Measurements from ENCODE around the gene TRIM8. TPM values are rescaled to one million over a fixed set of nuclear protein-coding genes. Genes with fewer than 3 reads are reported as not detected.

Gene TRIM8
- total and polyA plus RNA-seq, 8 donors = 40.0 to 253 (median 75.8) TPM

DNA sequence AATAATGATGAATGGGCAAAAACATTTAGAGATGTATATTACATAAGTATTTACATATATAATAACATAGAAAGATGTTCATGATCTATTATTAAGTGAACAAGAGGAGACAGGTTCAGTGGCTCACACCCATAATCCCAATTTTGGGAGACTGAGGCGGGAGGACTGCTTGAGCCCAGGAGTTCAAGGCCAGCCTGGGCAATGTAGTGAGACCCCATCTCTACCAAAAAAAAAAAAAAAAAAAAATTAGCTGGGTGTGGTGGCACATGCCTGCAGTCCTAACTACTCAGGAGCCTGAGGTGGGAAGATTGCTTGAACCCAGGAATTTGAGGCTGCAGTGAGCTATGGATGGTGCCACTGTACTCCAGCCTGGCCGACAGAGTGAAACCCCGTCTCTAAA is 57.5 kb downstream of the TRIM8 start:
- TF ChIP-seq POLR2A (IDR thresholded peaks at IDR 0.05) = no peak
- TF ChIP-seq EP300 (IDR thresholded peaks at IDR 0.05) = no peak
- TF ChIP-seq, protein P1, sequence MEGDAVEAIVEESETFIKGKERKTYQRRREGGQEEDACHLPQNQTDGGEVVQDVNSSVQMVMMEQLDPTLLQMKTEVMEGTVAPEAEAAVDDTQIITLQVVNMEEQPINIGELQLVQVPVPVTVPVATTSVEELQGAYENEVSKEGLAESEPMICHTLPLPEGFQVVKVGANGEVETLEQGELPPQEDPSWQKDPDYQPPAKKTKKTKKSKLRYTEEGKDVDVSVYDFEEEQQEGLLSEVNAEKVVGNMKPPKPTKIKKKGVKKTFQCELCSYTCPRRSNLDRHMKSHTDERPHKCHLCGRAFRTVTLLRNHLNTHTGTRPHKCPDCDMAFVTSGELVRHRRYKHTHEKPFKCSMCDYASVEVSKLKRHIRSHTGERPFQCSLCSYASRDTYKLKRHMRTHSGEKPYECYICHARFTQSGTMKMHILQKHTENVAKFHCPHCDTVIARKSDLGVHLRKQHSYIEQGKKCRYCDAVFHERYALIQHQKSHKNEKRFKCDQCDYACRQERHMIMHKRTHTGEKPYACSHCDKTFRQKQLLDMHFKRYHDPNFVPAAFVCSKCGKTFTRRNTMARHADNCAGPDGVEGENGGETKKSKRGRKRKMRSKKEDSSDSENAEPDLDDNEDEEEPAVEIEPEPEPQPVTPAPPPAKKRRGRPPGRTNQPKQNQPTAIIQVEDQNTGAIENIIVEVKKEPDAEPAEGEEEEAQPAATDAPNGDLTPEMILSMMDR (IDR thresholded peaks at IDR 0.05) = no peak
- TF ChIP-seq POLR2AphosphoS5 (IDR thresholded peaks at IDR 0.05) = no peak
- no peak for DNase-seq
- Histone ChIP-seq H3K4me1 (peaks cover 0 to 2% (median under 1%) of the 10 kb centered on the region in 4 donors), H3K27me3 (no peaks in the 10 kb centered on the region), H3K9me3 (no peaks in the 10 kb centered on the region), H3K36me3 (peaks cover 11 to 38% (median 35%) of the 10 kb centered on the region in 4 donors), H3K4me3 (no peak overlapping the region), H3K27ac (no peak overlapping the region)
- 95 to 100% (median 96%) methylated on average over 3 of the region's 3 CpGs for WGBS, 5 donors
- intact Hi-C loops (cut with DNase I; ENCODE audit: low total_unique reads) = no loop called here

DNA sequence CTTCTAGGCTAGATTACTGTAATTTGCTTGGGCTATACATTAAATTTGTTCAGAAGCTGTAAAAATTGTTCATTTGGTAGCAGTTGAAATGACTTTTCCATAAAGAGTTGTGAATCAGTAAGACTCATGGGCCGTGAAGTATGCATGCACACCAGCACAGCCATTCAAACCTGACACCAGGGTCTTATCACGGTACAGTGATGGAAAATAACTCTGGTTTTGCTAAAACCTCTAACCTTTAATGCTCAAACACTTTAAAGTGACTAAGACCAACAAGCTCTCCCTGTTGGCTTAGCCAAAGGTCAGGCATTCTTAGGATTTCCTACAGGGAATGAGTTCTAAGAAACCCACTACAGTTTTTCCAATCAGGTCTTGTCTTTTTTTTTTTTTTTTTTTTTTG is 58.5 kb downstream of the TRIM8 start:
- TF ChIP-seq, protein P1 (IDR thresholded peaks at IDR 0.05) = no peak
- TF ChIP-seq EP300 (IDR thresholded peaks at IDR 0.05) (no peak), POLR2A (IDR thresholded peaks at IDR 0.05) (no peak), POLR2AphosphoS5 (IDR thresholded peaks at IDR 0.05) (no peak)
- Histone ChIP-seq H3K27me3 (no peaks in the 10 kb centered on the region), H3K36me3 (peaks cover 6 to 29% (median 26%) of the 10 kb centered on the region in 4 donors), H3K4me1 (peaks cover 0 to 12% (median 5%) of the 10 kb centered on the region in 4 donors), H3K27ac (no peak overlapping the region), H3K9me3 (no peaks in the 10 kb centered on the region), H3K4me3 (no peak overlapping the region)
- intact Hi-C loops (cut with DNase I; ENCODE audit: low total_unique reads) = no loop called here
- WGBS, 5 donors = 60 to 82% (median 73%) methylated on average over 2 of the region's 2 CpGs
- no peak for DNase-seq

DNA sequence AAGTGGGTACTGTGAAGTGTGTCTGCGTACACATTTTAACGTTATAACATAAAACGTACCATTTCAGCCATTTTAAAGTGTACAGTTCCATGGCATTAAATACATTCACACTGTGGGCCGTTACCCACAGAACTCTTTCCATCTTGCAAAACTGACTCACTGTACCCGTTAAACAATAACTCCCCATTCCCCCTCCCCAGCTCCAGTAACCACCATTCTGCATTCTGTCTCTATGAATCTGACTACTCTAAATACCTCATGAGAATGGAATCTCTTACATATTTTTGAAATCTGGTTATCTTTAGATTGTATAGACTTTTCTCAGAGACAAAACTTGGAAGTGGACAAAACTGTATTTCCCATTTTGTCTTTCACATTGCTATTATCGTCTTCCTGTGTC is 60.6 kb downstream of the TRIM8 start:
- no peaks in the 10 kb centered on the region for H3K27me3 ChIP-seq
- H3K27ac ChIP-seq = no peak overlapping the region
- no peak overlapping the region for H3K4me3 ChIP-seq
- peaks cover 0 to 17% (median 7%) of the 10 kb centered on the region in 4 donors for H3K4me1 ChIP-seq
- WGBS, 5 donors = 79 to 93% (median 89%) methylated on average over 6 of the region's 6 CpGs
- intact Hi-C loops (cut with DNase I; ENCODE audit: low total_unique reads) = no loop called here
- TF ChIP-seq EP300 (IDR thresholded peaks at IDR 0.05) (no peak), POLR2A (IDR thresholded peaks at IDR 0.05) (no peak), POLR2AphosphoS5 (IDR thresholded peaks at IDR 0.05) (no peak)
- TF ChIP-seq, protein P1 (IDR thresholded peaks at IDR 0.05) = no peak
- peaks cover 0 to 13% (median 9%) of the 10 kb centered on the region in 4 donors for H3K36me3 ChIP-seq
- no peaks in the 10 kb centered on the region for H3K9me3 ChIP-seq
- no peak for DNase-seq

DNA sequence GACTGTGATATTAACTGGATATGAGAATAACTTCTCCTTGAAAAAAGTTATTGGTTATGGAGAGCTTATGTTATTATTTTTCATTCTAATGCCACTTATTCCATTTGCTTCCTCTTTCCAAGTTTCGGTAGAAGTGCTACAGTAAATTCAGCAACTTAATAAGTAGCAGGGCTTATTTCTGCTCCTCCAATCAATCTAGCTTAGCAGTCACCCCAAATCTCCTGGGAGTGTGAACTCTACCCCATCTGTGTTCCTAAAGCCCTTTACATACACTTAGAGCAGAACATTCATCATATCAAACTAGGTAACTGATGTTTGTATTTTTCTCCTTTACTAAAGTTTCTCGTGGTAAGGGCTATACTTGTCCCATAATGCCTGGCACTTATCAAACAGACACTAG is 61.3 kb downstream of the TRIM8 start:
- TF ChIP-seq POLR2AphosphoS5 (IDR thresholded peaks at IDR 0.05) (no peak), POLR2A (IDR thresholded peaks at IDR 0.05) (no peak), EP300 (IDR thresholded peaks at IDR 0.05) (no peak)
- TF ChIP-seq, protein P1 (IDR thresholded peaks at IDR 0.05) = no peak
- Histone ChIP-seq H3K9me3 (no peaks in the 10 kb centered on the region), H3K4me1 (peaks cover 0 to 23% (median 10%) of the 10 kb centered on the region in 4 donors), H3K27me3 (no peaks in the 10 kb centered on the region), H3K27ac (no peak overlapping the region), H3K36me3 (peaks cover 0 to 13% (median 9%) of the 10 kb centered on the region in 4 donors), H3K4me3 (no peak overlapping the region)
- intact Hi-C loops (cut with DNase I; ENCODE audit: low total_unique reads) = no loop called here
- DNase-seq = no peak
- 52 to 70% (median 63%) methylated on average over 2 of the region's 2 CpGs for WGBS, 5 donors

Other genes with a start within 250 kb of the TRIM8 start
- gene NFKB2, start 248.8 kb upstream of the TRIM8 start, total RNA-seq = 10 to 100 TPM in 4 of 5 donors, 1 to 10 TPM in 1; 9.7 to 84.0 (median 26.7) TPM
- 10 to 100 TPM; 19.2 to 25.6 (median 20.0) TPM for gene NFKB2, start 248.8 kb upstream of the TRIM8 start, polyA plus RNA-seq
- gene PSD, start 225.7 kb upstream of the TRIM8 start, total RNA-seq = 10 to 100 TPM; 24.5 to 74.7 (median 24.6) TPM
- gene PSD, start 225.7 kb upstream of the TRIM8 start, polyA plus RNA-seq = 10 to 100 TPM in 1 of 3 donors, 1 to 10 TPM in 2; 2.2 to 10.4 (median 2.3) TPM
- gene FBXL15, start 223.6 kb upstream of the TRIM8 start, total RNA-seq = 100 to 1,000 TPM in 1 of 5 donors, 10 to 100 TPM in 2, 1 to 10 TPM in 2; 3.5 to 315 (median 15.6) TPM
- 10 to 100 TPM; 19.2 to 21.4 (median 20.4) TPM for gene FBXL15, start 223.6 kb upstream of the TRIM8 start, polyA plus RNA-seq
- 100 to 1,000 TPM in 1 of 5 donors, 10 to 100 TPM in 4; 15.9 to 145 (median 31.8) TPM for gene CUEDC2, start 211.9 kb upstream of the TRIM8 start, total RNA-seq
- gene CUEDC2, start 211.9 kb upstream of the TRIM8 start, polyA plus RNA-seq = 10 to 100 TPM; 48.6 to 59.2 (median 49.2) TPM
- gene C10orf95, start 192.9 kb upstream of the TRIM8 start, total RNA-seq = 1 to 10 TPM in 1 of 5 donors, not detected in 4; 8.0 TPM
- gene C10orf95, start 192.9 kb upstream of the TRIM8 start, polyA plus RNA-seq = under 1 TPM; 0.46 to 0.62 (median 0.53) TPM
- 100 to 1,000 TPM in 1 of 5 donors, 10 to 100 TPM in 4; 46.9 to 277 (median 64.3) TPM for gene ACTR1A, start 141.8 kb upstream of the TRIM8 start, total RNA-seq
- gene ACTR1A, start 141.8 kb upstream of the TRIM8 start, polyA plus RNA-seq = 10 to 100 TPM; 41.5 to 60.7 (median 43.9) TPM
- gene SUFU, start 140.5 kb upstream of the TRIM8 start, total RNA-seq = 10 to 100 TPM in 2 of 5 donors, 1 to 10 TPM in 2, under 1 TPM in 1; 0.29 to 26.3 (median 5.4) TPM
- gene SUFU, start 140.5 kb upstream of the TRIM8 start, polyA plus RNA-seq = 1 to 10 TPM; 2.9 to 4.1 (median 3.2) TPM
- gene ARL3, start 69.9 kb downstream of the TRIM8 start, total RNA-seq = 1 to 10 TPM in 4 of 5 donors, under 1 TPM in 1; 0.58 to 8.4 (median 3.1) TPM
- gene ARL3, start 69.9 kb downstream of the TRIM8 start, polyA plus RNA-seq = 10 to 100 TPM in 2 of 3 donors, 1 to 10 TPM in 1; 8.9 to 17.0 (median 11.7) TPM
- 100 to 1,000 TPM in 1 of 5 donors, 10 to 100 TPM in 3, 1 to 10 TPM in 1; 8.7 to 267 (median 13.2) TPM for gene SFXN2, start 70.2 kb downstream of the TRIM8 start, total RNA-seq
- gene SFXN2, start 70.2 kb downstream of the TRIM8 start, polyA plus RNA-seq = 10 to 100 TPM in 1 of 3 donors, 1 to 10 TPM in 2; 4.7 to 10.7 (median 7.5) TPM
- 100 to 1,000 TPM in 1 of 5 donors, 10 to 100 TPM in 4; 25.5 to 140 (median 43.3) TPM for gene WBP1L, start 99.5 kb downstream of the TRIM8 start, total RNA-seq
- gene WBP1L, start 99.5 kb downstream of the TRIM8 start, polyA plus RNA-seq = 10 to 100 TPM; 15.1 to 27.5 (median 25.4) TPM
- not detected for gene CYP17A1, start 192.9 kb downstream of the TRIM8 start, total RNA-seq
- gene CYP17A1, start 192.9 kb downstream of the TRIM8 start, polyA plus RNA-seq = 100 to 1,000 TPM in 1 of 3 donors, under 1 TPM in 2; 0.30 to 106 (median 0.37) TPM
- 10 to 100 TPM in 4 of 5 donors, 1 to 10 TPM in 1; 9.9 to 59.3 (median 32.6) TPM for gene BORCS7, start 209.8 kb downstream of the TRIM8 start, total RNA-seq
- gene BORCS7, start 209.8 kb downstream of the TRIM8 start, polyA plus RNA-seq = 10 to 100 TPM; 20.0 to 39.0 (median 33.1) TPM
- gene AS3MT, start 225.0 kb downstream of the TRIM8 start, total RNA-seq = 1 to 10 TPM in 3 of 5 donors, under 1 TPM in 1, not detected in 1; 0.43 to 7.6 (median 4.4) TPM
- gene AS3MT, start 225.0 kb downstream of the TRIM8 start, polyA plus RNA-seq = 1 to 10 TPM; 3.6 to 6.4 (median 3.9) TPM